VCaP (cell line): ENCODE measurements around the gene CENPU.
A peak's percentile ranks its signal among the peaks of the same experiment; 100 is the strongest.
"Not testable (repeated sequence)": the region's sequence is repeated elsewhere in the genome, so short reads cannot be mapped to it uniquely, and the experiment has no call there.

Experiments
- H3K27ac ChIP-seq: fragments of 450-650 bp; 2 replicates; pipeline ENCODE4 v1.5.1; 2017
- CTCF ChIP-seq: fragments of 450-650 bp; conservative IDR thresholded peaks from 2 replicates; pipeline ENCODE4 v1.5.1; 2017; ENCODE audit warnings: mild to moderate bottlenecking, moderate library complexity

CENPU gene

GRCh38 chr4:184733654-184734524 lies at the start of gene CENPU:
CENPU (minus strand) TSS chr4:184734096; CDS start chr4:184734062, 34 bp downstream.
- no peak for TF ChIP-seq CTCF

GRCh38 chr4:184782731-184783373 lies 49.0 kb upstream of the CENPU start:
- TF ChIP-seq CTCF = no peak
- H3K27ac ChIP-seq = no peak overlapping the region

More at GRCh38 chr4:184733654-184734524, at the start of gene CENPU:
- peak within 1 kb of the TSS; percentile 73 for H3K27ac ChIP-seq

- H3K27ac ChIP-seq = not testable (repeated sequence)
Observed at GRCh38 chr4:184779160-184779559, 45.3 kb upstream of the CENPU start.

- no peak for TF ChIP-seq CTCF
- H3K27ac ChIP-seq = no peak overlapping the region
Observed at GRCh38 chr4:184778325-184778724, 44.4 kb upstream of the CENPU start.

- no peak overlapping the region for H3K27ac ChIP-seq
- no peak for TF ChIP-seq CTCF
Observed at GRCh38 chr4:184776821-184777220, 42.9 kb upstream of the CENPU start.

- no peak for TF ChIP-seq CTCF
- H3K27ac ChIP-seq = 0 out of 2 replicates have a peak overlapping the region, but pooled peaks have one; percentile 13
Observed at GRCh38 chr4:184775854-184776555, 42.1 kb upstream of the CENPU start.

- H3K27ac ChIP-seq = no peak overlapping the region
- no peak for TF ChIP-seq CTCF
Observed at GRCh38 chr4:184774152-184774551, 40.3 kb upstream of the CENPU start.
